ENCODE results near the gene CHD1L.
"Not testable (repeated sequence)": the region's sequence is repeated elsewhere in the genome, so short reads cannot be mapped to it uniquely, and the experiment has no call there.

CHD1L gene

GRCh38 chr1:147267711-147268110 is 25.2 kb downstream of the CHD1L start:
- no peak for DNase-seq (ENCODE audit: low spot score)

GRCh38 chr1:147270721-147271120 is 28.2 kb downstream of the CHD1L start:
- DNase-seq (ENCODE audit: low spot score) = no peak

- DNase-seq (ENCODE audit: low spot score) = no peak
Observed at GRCh38 chr1:147272042-147272441, 29.6 kb downstream of the CHD1L start.

GRCh38 chr1:147273409-147274336 is 31.2 kb downstream of the CHD1L start:
- DNase-seq (ENCODE audit: low spot score) = peak; percentile 81

- DNase-seq (ENCODE audit: low spot score) = no peak
Observed at GRCh38 chr1:147281950-147282349, 39.5 kb downstream of the CHD1L start.

GRCh38 chr1:147283011-147283410 is 40.5 kb downstream of the CHD1L start:
- DNase-seq (ENCODE audit: low spot score) = no peak

- no peak for DNase-seq (ENCODE audit: low spot score)
Observed at GRCh38 chr1:147287133-147287865, 44.8 kb downstream of the CHD1L start.

GRCh38 chr1:147292012-147292411 is 49.5 kb downstream of the CHD1L start:
- no peak for DNase-seq (ENCODE audit: low spot score)

- peak; percentile 3 for DNase-seq (ENCODE audit: low spot score)
Observed at GRCh38 chr1:147292631-147293251, 50.3 kb downstream of the CHD1L start.

GRCh38 chr1:147297438-147297837 is 55.0 kb downstream of the CHD1L start:
- DNase-seq (ENCODE audit: low spot score) = no peak

GRCh38 chr1:147305803-147306202 is 63.3 kb downstream of the CHD1L start:
- DNase-seq (ENCODE audit: low spot score) = not testable (repeated sequence)

GRCh38 chr1:147316968-147317367 is 74.5 kb downstream of the CHD1L start:
- no peak for DNase-seq (ENCODE audit: low spot score)

- DNase-seq (ENCODE audit: low spot score) = not testable (repeated sequence)
Observed at GRCh38 chr1:147326933-147327687, 84.6 kb downstream of the CHD1L start.

- DNase-seq (ENCODE audit: low spot score) = no peak
Observed at GRCh38 chr1:147334292-147334691, 91.8 kb downstream of the CHD1L start.

GRCh38 chr1:147336291-147336690 is 93.8 kb downstream of the CHD1L start:
- DNase-seq (ENCODE audit: low spot score) = no peak

GRCh38 chr1:147337040-147337630 is 94.7 kb downstream of the CHD1L start:
- DNase-seq (ENCODE audit: low spot score) = peak; percentile 18

- DNase-seq (ENCODE audit: low spot score) = no peak
Observed at GRCh38 chr1:147338571-147338970, 96.1 kb downstream of the CHD1L start.

GRCh38 chr1:147341246-147341645 is 98.8 kb downstream of the CHD1L start:
- no peak for DNase-seq (ENCODE audit: low spot score)

Measured in Ammon's horn (tissue), 1 donor.